A549 (cell line): ENCODE data around the gene PRR3. TPM values are rescaled to one million over a fixed set of nuclear protein-coding genes. Genes with fewer than 3 reads are reported as not detected.

Source experiments
- ATAC-seq, 2 experiments: fragments of 200-7000 bp in 1 of 2; fragments of >200 bp in 1 of 2; cut with Nextera tagmentation in 1 of 2; cut with Tn5 transposase in 1 of 2; 3 replicates each; pipeline versions ENCODE4 v1.8.0 to v1.9.1; 2018 to 2020; ENCODE audit warnings: mild to moderate bottlenecking in 1 of 2, moderate library complexity in 1 of 2
- CTCF ChIA-PET: fragments of 300-600 bp; sonication (Branson Sonifier 250); formaldehyde crosslinking; extraction: SDS; loops from one replicate; lab custom pipeline; 2021; ENCODE audit warnings: antibody characterized with exemption, inconsistent platforms; lab: Yijun Ruan, JAX
- POLR2A ChIA-PET: fragments of 350-600 bp; formaldehyde crosslinking; extraction: SDS; loops from one replicate; lab custom pipeline; 2021; ENCODE audit warnings: antibody characterized with exemption, inconsistent platforms; lab: Yijun Ruan, JAX
- DNase-seq, 2 experiments: peaks; one replicate each; pipeline versions ENCODE4 v3.0.0 to v3.0.0-alpha.2; 2011 to 2016; ENCODE audit warnings: low read depth in 1 of 2, low spot score in 1 of 2
- FAIRE-seq: peaks from 2 replicates; lab custom pipeline; 2011; peaks lifted over from hg19 to GRCh38; lab: Jason Lieb, UNC
- H3K27ac ChIP-seq, 2 experiments: fragments of >200 bp; sonication (Bioruptor Twin); formaldehyde crosslinking; 3 replicates each; pipeline ENCODE4 v1.5.1; 2016 to 2017
- H3K4me1 ChIP-seq: fragments of >200 bp; sonication (Bioruptor Twin); formaldehyde crosslinking; 3 replicates; pipeline ENCODE4 v1.6.1; 2016
- H3K4me2 ChIP-seq: fragments of >200 bp; sonication (Bioruptor Twin); formaldehyde crosslinking; 3 replicates; pipeline ENCODE4 v1.6.1; 2016
- H3K4me3 ChIP-seq: fragments of >200 bp; sonication (Bioruptor Twin); formaldehyde crosslinking; 3 replicates; pipeline ENCODE4 v1.5.1; 2016
- H3K9me3 ChIP-seq: fragments of >200 bp; sonication (Bioruptor Twin); formaldehyde crosslinking; 3 replicates; pipeline ENCODE4 v1.6.1; 2016
- BHLHE40 ChIP-seq: IDR thresholded peaks from 2 replicates; pipeline ENCODE4 v1.6.1; 2012; ENCODE audit warnings: low read depth, low read length, inconsistent platforms
- CEBPB ChIP-seq, 2 experiments: fragments of >200 bp in 1 of 2; sonication (Bioruptor Twin) in 1 of 2; formaldehyde crosslinking in 1 of 2; IDR thresholded peaks; 2 replicates each; pipeline ENCODE4 v1.6.1; 2012 to 2016
- EHF ChIP-seq: fragments of 250-450 bp; sonication (Bioruptor Pico); IDR thresholded peaks from 2 replicates; pipeline ENCODE4 v1.5.0; 2020; ENCODE audit warnings: mild to moderate bottlenecking
- FOSB ChIP-seq: fragments of 250-450 bp; sonication (Bioruptor Pico); IDR thresholded peaks from 2 replicates; pipeline ENCODE4 v1.5.0; 2020; ENCODE audit warnings: mild to moderate bottlenecking, moderate library complexity
- HEYL ChIP-seq: fragments of 250-450 bp; sonication (Bioruptor Pico); IDR thresholded peaks from 2 replicates; pipeline ENCODE4 v1.8.0; 2021; ENCODE audit warnings: mild to moderate bottlenecking, moderate library complexity
- HOXB5 ChIP-seq: fragments of 250-450 bp; sonication (Bioruptor Pico); IDR thresholded peaks from 2 replicates; pipeline ENCODE4 v1.5.0; 2020; ENCODE audit warnings: mild to moderate bottlenecking, moderate library complexity
- JUN ChIP-seq, 2 experiments: fragments of >200 bp; sonication (Bioruptor Twin); formaldehyde crosslinking; IDR thresholded peaks; 2 replicates in 1 of 2; 3 replicates in 1 of 2; pipeline ENCODE4 v1.6.1; 2016 to 2017
- MYC ChIP-seq: IDR thresholded peaks from 2 replicates; pipeline ENCODE4 v1.6.1; 2012; ENCODE audit warnings: mild to moderate bottlenecking, inconsistent platforms, low read length, improper control_type of control experiment, borderline replicate concordance
- POLR2A ChIP-seq: IDR thresholded peaks from 2 replicates; pipeline ENCODE4 v1.6.1; 2012; ENCODE audit warnings: mild to moderate bottlenecking, low read length
- POLR2AphosphoS2 ChIP-seq: conservative IDR thresholded peaks from 2 replicates; pipeline ENCODE4 v1.6.1; 2012; ENCODE audit warnings: low read length, improper control_type of control experiment, inconsistent platforms
- RCOR1 ChIP-seq: fragments of 150-350 bp; IDR thresholded peaks from 2 replicates; pipeline ENCODE4 v1.6.1; 2014; ENCODE audit warnings: antibody characterized with exemption, low read length, low read depth
- RNF2 ChIP-seq: fragments of 200-600 bp; sonication (generic); IDR thresholded peaks from 2 replicates; pipeline ENCODE4 v1.6.1; 2016; ENCODE audit warnings: low read depth, mild to moderate bottlenecking, antibody characterized with exemption, moderate library complexity, borderline replicate concordance
- SMC3 ChIP-seq: fragments of >200 bp; sonication (Bioruptor Twin); formaldehyde crosslinking; IDR thresholded peaks from 3 replicates; pipeline ENCODE4 v1.6.1; 2018; ENCODE audit warnings: inconsistent platforms
- TFCP2L1 ChIP-seq: fragments of 250-450 bp; sonication (Bioruptor Pico); IDR thresholded peaks from 2 replicates; pipeline ENCODE4 v1.5.0; 2021; ENCODE audit warnings: mild to moderate bottlenecking
- TP53 ChIP-seq: fragments of 250-450 bp; sonication (Bioruptor Pico); IDR thresholded peaks from 2 replicates; pipeline ENCODE4 v1.5.0; 2021; ENCODE audit warnings: mild to moderate bottlenecking, moderate library complexity
- ZFP36 ChIP-seq: fragments of 450-650 bp; IDR thresholded peaks from 2 replicates; pipeline ENCODE4 v1.6.1; 2014; ENCODE audit warnings: borderline replicate concordance; ENCODE audit not compliant: partially characterized antibody
- ZNF302 ChIP-seq: fragments of 250-450 bp; sonication (Bioruptor Pico); IDR thresholded peaks from 2 replicates; pipeline ENCODE4 v1.9.0; 2021; ENCODE audit warnings: inconsistent platforms, mild to moderate bottlenecking, moderate library complexity
- WGBS: methylation state at CpG from one replicate; pipeline ENCODE4 v1.1.6; 2017; ENCODE audit errors: missing lambda C conversion rate; 5-methylcytosine and 5-hydroxymethylcytosine counted together
- polyA plus RNA-seq, 4 experiments: library from polyadenylated mRNA; depleted of rRNA in 3 of 4; stranded (reverse); fragments of >200 nt; fragmentation: RNase III in 1 of 4; extraction: RNeasy Plus Mini Kit Qiagen cat#74134 plus additional on column Dnase treatment in 1 of 4; gene quantifications; 2 replicates in 3 of 4; 3 replicates in 1 of 4; pipeline ENCODE4 v1.2.3, GENCODE V29; 2011 to 2017
- TF ChIP-seq, protein P1 (sequence below): IDR thresholded peaks from 2 replicates; pipeline ENCODE4 v1.6.1; 2012; ENCODE audit warnings: low read depth, borderline replicate concordance
- TF ChIP-seq, protein P2 (sequence below): fragments of >200 bp; sonication (Bioruptor Twin); formaldehyde crosslinking; IDR thresholded peaks from 3 replicates; pipeline ENCODE4 v1.5.1; 2016
- TF ChIP-seq, protein P3 (sequence below): IDR thresholded peaks from 2 replicates; pipeline ENCODE4 v1.6.1; 2012
- TF ChIP-seq, protein P4 (sequence below): fragments of 150-350 bp; IDR thresholded peaks from 2 replicates; pipeline ENCODE4 v1.6.1; 2014; ENCODE audit warnings: low read depth, mild to moderate bottlenecking, low read length
- TF ChIP-seq, protein P5 (sequence below): fragments of >200 bp; sonication (Bioruptor Twin); formaldehyde crosslinking; IDR thresholded peaks from 2 replicates; pipeline ENCODE4 v1.6.1; 2016

Gene PRR3
- polyA plus RNA-seq, 2 of the 4 experiments (the other 2 are of a cell fraction), result 13.8 to 24.1 TPM

DNA sequence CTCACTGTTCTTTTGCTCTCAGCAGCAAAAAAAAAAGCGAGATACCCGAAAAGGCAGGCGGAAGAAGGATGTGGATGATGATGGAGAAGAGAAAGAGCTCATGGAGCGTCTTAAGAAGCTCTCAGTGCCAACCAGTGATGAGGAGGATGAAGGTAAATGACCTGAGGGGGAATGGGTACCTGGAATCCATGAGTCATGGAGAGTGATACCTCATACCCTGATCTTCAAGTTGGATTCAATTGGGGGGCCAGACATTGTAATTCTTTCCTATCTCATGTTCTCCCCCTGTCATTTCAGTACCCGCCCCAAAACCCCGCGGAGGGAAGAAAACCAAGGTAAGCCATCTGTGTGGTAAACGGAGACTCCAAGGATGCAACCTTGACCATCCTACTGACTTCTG, 21.0 kb downstream of the PRR3 start:
- DNase-seq (no peak), FAIRE-seq (no peak), ATAC-seq (no peak)
- H3K27ac ChIP-seq, result no peak overlapping the region
- ChIA-PET POLR2A (no interaction called here), CTCF (interaction anchor here (0.7 to 1.6 kb wide), 4 partner anchors 19 to 145 kb away, joined by 4 to 7 read pairs (median 4); no protein-coding TSS in a partner anchor)
- H3K4me2 ChIP-seq, result no peak overlapping the region
- H3K9me3 ChIP-seq, result no peaks in the 10 kb centered on the region
- TF ChIP-seq, protein P1, sequence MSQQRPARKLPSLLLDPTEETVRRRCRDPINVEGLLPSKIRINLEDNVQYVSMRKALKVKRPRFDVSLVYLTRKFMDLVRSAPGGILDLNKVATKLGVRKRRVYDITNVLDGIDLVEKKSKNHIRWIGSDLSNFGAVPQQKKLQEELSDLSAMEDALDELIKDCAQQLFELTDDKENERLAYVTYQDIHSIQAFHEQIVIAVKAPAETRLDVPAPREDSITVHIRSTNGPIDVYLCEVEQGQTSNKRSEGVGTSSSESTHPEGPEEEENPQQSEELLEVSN, result no peak
- no peak for TF ChIP-seq SMC3
- TF ChIP-seq, protein P2, sequence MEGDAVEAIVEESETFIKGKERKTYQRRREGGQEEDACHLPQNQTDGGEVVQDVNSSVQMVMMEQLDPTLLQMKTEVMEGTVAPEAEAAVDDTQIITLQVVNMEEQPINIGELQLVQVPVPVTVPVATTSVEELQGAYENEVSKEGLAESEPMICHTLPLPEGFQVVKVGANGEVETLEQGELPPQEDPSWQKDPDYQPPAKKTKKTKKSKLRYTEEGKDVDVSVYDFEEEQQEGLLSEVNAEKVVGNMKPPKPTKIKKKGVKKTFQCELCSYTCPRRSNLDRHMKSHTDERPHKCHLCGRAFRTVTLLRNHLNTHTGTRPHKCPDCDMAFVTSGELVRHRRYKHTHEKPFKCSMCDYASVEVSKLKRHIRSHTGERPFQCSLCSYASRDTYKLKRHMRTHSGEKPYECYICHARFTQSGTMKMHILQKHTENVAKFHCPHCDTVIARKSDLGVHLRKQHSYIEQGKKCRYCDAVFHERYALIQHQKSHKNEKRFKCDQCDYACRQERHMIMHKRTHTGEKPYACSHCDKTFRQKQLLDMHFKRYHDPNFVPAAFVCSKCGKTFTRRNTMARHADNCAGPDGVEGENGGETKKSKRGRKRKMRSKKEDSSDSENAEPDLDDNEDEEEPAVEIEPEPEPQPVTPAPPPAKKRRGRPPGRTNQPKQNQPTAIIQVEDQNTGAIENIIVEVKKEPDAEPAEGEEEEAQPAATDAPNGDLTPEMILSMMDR, result no peak
- TF ChIP-seq HOXB5, result no peak
- no peak for TF ChIP-seq POLR2A
- H3K4me1 ChIP-seq, result peaks cover 4% of the 10 kb centered on the region; the same call in 2 of the 3 replicates
- H3K4me3 ChIP-seq, result no peak overlapping the region
- WGBS, result 97% methylated on average over 8 of the region's 8 CpGs

DNA sequence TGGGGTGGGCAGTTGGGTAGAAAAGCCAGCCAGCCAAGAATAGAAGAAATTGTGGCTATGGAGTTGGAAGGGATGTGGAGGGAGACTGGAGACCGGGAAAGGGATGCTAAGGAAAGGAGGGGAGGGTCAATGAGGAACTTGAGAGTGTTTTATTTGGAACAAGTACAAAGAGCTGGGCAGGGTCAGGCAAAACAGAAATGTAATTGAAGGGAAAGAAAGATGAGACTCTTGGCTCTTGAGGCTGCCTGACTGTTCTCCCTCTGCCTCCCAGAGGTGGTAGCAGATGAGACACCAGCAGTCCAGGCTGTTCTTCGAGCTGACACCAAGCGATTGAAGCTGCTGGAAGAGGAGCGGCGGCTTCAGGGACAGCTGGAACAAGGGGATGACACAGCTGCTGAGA, 26.8 kb downstream of the PRR3 start:
- no peak overlapping the region for H3K4me3 ChIP-seq
- no peak; a peak in 1 of 6 replicates for ATAC-seq
- CTCF ChIA-PET, result interaction anchor here (1.4 to 2.5 kb wide), 2 partner anchors 13 to 102 kb away, joined by 6 to 10 read pairs; no protein-coding TSS in a partner anchor
- H3K9me3 ChIP-seq, result no peaks in the 10 kb centered on the region
- TF ChIP-seq HEYL (no peak), BHLHE40 (no peak), FOSB (CRISPR knock-in tag) (no peak), POLR2AphosphoS2 (no peak)
- TF ChIP-seq, protein P3, sequence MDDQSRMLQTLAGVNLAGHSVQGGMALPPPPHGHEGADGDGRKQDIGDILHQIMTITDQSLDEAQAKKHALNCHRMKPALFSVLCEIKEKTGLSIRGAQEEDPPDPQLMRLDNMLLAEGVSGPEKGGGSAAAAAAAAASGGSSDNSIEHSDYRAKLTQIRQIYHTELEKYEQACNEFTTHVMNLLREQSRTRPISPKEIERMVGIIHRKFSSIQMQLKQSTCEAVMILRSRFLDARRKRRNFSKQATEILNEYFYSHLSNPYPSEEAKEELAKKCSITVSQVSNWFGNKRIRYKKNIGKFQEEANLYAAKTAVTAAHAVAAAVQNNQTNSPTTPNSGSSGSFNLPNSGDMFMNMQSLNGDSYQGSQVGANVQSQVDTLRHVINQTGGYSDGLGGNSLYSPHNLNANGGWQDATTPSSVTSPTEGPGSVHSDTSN, result no peak
- TF ChIP-seq, protein P4, sequence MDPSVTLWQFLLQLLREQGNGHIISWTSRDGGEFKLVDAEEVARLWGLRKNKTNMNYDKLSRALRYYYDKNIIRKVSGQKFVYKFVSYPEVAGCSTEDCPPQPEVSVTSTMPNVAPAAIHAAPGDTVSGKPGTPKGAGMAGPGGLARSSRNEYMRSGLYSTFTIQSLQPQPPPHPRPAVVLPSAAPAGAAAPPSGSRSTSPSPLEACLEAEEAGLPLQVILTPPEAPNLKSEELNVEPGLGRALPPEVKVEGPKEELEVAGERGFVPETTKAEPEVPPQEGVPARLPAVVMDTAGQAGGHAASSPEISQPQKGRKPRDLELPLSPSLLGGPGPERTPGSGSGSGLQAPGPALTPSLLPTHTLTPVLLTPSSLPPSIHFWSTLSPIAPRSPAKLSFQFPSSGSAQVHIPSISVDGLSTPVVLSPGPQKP, result no peak
- H3K4me2 ChIP-seq, result no peak overlapping the region
- DNase-seq, result no peak
- FAIRE-seq, result no peak
- 94% methylated on average over 5 of the region's 5 CpGs for WGBS
- POLR2A ChIA-PET, result no interaction called here
- no peak overlapping the region for H3K27ac ChIP-seq
- no peaks in the 10 kb centered on the region for H3K4me1 ChIP-seq

DNA sequence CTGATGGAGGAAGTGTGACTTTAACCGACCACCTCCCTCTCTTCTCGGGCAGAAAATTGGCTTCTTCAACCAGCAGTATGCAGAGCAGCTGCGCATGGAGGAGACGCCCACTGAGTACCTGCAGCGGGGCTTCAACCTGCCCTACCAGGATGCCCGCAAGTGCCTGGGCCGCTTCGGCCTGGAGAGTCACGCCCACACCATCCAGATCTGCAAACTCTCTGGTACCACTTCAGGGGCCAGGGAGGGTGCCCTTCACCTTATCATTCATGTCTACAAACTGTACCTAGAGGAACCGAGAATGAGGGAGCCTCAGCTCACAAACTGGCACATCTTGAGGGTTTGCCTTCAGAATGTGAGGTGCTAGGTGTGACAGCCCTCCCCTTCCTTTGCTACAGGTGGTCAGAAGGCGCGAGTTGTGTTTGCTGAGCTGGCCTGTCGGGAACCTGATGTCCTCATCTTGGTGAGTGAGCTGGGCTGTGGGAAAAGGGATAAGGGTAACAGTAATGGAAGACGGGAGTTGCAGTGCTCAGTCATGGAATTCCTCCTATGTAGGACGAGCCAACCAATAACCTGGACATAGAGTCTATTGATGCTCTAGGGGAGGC, 32.8 kb downstream of the PRR3 start:
- FAIRE-seq (no peak), ATAC-seq (no peak), DNase-seq (no peak)
- Histone ChIP-seq H3K9me3 (no peaks in the 10 kb centered on the region), H3K4me1 (peaks cover 9% of the 10 kb centered on the region; the same call in 2 of the 3 replicates), H3K4me2 (no peak overlapping the region), H3K4me3 (no peak overlapping the region), H3K27ac (no peak overlapping the region)
- ChIA-PET CTCF (interaction anchor here (0.6 to 1.7 kb wide), 7 partner anchors 10 to 480 kb away, joined by 3 to 11 read pairs (median 3); no protein-coding TSS in a partner anchor), POLR2A (interaction anchor here (1.1 kb wide), 1 partner anchor 19 kb away, joined by 4 read pairs; the partner anchor contains the start of gene ABCF1)
- 100% methylated on average over 11 of the region's 15 CpGs for WGBS
- TF ChIP-seq EHF (CRISPR knock-in tag) (no peak), TFCP2L1 (CRISPR knock-in tag) (no peak), TP53 (no peak), JUN (IDR thresholded peaks at IDR 0.05) (no peak), MYC (no peak), CEBPB (IDR thresholded peaks at IDR 0.05) (no peak), RNF2 (no peak), ZNF302 (CRISPR knock-in tag) (no peak), ZFP36 (no peak), RCOR1 (no peak)
- TF ChIP-seq, protein P3, result no peak
- TF ChIP-seq, protein P5, sequence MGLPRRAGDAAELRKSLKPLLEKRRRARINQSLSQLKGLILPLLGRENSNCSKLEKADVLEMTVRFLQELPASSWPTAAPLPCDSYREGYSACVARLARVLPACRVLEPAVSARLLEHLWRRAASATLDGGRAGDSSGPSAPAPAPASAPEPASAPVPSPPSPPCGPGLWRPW, result no peak
